M059J (cell line): Measurements from ENCODE around the gene POLR2B. TPM values are rescaled to one million over a fixed set of nuclear protein-coding genes. Genes with fewer than 3 reads are reported as not detected.

Experiments
- total RNA-seq: library from RNA; depleted of rRNA; stranded (reverse); fragments of >200 nt; shearing (Covaris generic); gene quantifications from 2 replicates; pipeline ENCODE4 v1.2.3, GENCODE V29; 2014; rRNA removed

POLR2B gene
- total RNA-seq, 1 experiment from 2014 or later: 141 TPM

Other genes with a start within 250 kb of the POLR2B start
- 3.1 TPM in 1 of 2 replicates, not detected in the other for gene SPINK2, start 157.2 kb upstream of the POLR2B start, total RNA-seq
- 19.6 and 26.9 TPM in 2 replicates for gene REST, start 71.0 kb upstream of the POLR2B start, total RNA-seq
- 10.8 and 12.4 TPM in 2 replicates for gene NOA1, start 1.3 kb upstream of the POLR2B start, total RNA-seq
- gene IGFBP7, start 131.5 kb downstream of the POLR2B start, total RNA-seq: 127 and 145 TPM in 2 replicates